DND-41 (cell line): ENCODE data around the gene NMRK2.
A peak's percentile ranks its signal among the peaks of the same experiment; 100 is the strongest.

ENCODE experiments used
- ATAC-seq: fragments of 200-7000 bp; cut with Tn5 transposase; 3 replicates; pipeline ENCODE4 v1.9.1; 2021; ENCODE audit warnings: low read depth; ENCODE audit not compliant: insufficient read depth
- DNase-seq: peaks from one replicate; pipeline ENCODE4 v3.0.0-alpha.2; 2020
- H2AFZ ChIP-seq: 2 replicates; pipeline ENCODE4 v1.6.0; 2012; ENCODE audit warnings: low read depth, low read length
- H3K27ac ChIP-seq: 2 replicates; pipeline ENCODE4 v1.5.1; 2012; ENCODE audit warnings: low read length, inconsistent platforms
- H3K27me3 ChIP-seq: fragments of 200-600 bp; sonication (generic); 2 replicates; pipeline ENCODE4 v1.6.0; 2012; ENCODE audit warnings: low read length, mild to moderate bottlenecking, inconsistent platforms; ENCODE audit not compliant: insufficient read depth, poor library complexity
- H3K36me3 ChIP-seq: 2 replicates; pipeline ENCODE4 v1.5.1; 2012; ENCODE audit warnings: low read length, inconsistent platforms; ENCODE audit not compliant: insufficient read depth
- H3K4me1 ChIP-seq: 2 replicates; pipeline ENCODE4 v1.5.1; 2012; ENCODE audit warnings: mild to moderate bottlenecking, low read length; ENCODE audit not compliant: insufficient read depth
- H3K4me2 ChIP-seq: 2 replicates; pipeline ENCODE4 v1.6.0; 2012; ENCODE audit warnings: mild to moderate bottlenecking, moderate library complexity, low read length, inconsistent platforms; ENCODE audit not compliant: insufficient read depth
- H3K4me3 ChIP-seq, 2 experiments: fragments of 200-600 bp in 1 of 2; shearing (Covaris generic) in 1 of 2; 2 replicates each; pipeline ENCODE4 v1.5.1; 2012 to 2016; ENCODE audit warnings: inconsistent platforms in 2 of 2, low read length in 2 of 2, mild to moderate bottlenecking in 2 of 2, low read depth in 1 of 2, moderate library complexity in 1 of 2
- H3K79me2 ChIP-seq: 2 replicates; pipeline ENCODE4 v1.6.0; 2012; ENCODE audit warnings: low read length, inconsistent platforms; ENCODE audit not compliant: insufficient read depth
- H3K9ac ChIP-seq: 2 replicates; pipeline ENCODE4 v1.6.0; 2012; ENCODE audit warnings: low read depth, mild to moderate bottlenecking, inconsistent platforms, low read length, moderate library complexity
- H3K9me3 ChIP-seq: 2 replicates; pipeline ENCODE4 v1.5.1; 2012; ENCODE audit warnings: low read length, moderate library complexity, mild to moderate bottlenecking, inconsistent platforms; ENCODE audit not compliant: insufficient read depth, severe bottlenecking
- H4K20me1 ChIP-seq: 2 replicates; pipeline ENCODE4 v1.6.0; 2012; ENCODE audit warnings: low read length; ENCODE audit not compliant: insufficient read depth
- CTCF ChIP-seq: IDR thresholded peaks from 2 replicates; pipeline ENCODE4 v1.5.1; 2012; ENCODE audit warnings: borderline replicate concordance, low read length, moderate library complexity, mild to moderate bottlenecking; ENCODE audit not compliant: poor library complexity, severe bottlenecking; ENCODE audit errors: extremely low read depth
- EZH2 ChIP-seq: IDR thresholded peaks from 3 replicates; pipeline ENCODE4 v1.6.1; 2012; ENCODE audit warnings: borderline replicate concordance, low read depth, mild to moderate bottlenecking, moderate library complexity, low read length, inconsistent platforms; ENCODE audit not compliant: severe bottlenecking

Gene NMRK2

GRCh38 chr19:3980353-3981251 lies 47.7 kb downstream of the NMRK2 start:
- peaks cover 54% of the 10 kb centered on the region for H3K4me1 ChIP-seq
- DNase-seq: no peak
- no peaks in the 10 kb centered on the region for H3K27me3 ChIP-seq
- no peak overlapping the region for H3K27ac ChIP-seq
- peaks cover 82% of the 10 kb centered on the region for H3K79me2 ChIP-seq
- peaks cover 93% of the 10 kb centered on the region for H4K20me1 ChIP-seq
- 0 out of 2 replicates have a peak overlapping the region, but pooled peaks have one; percentile 2 for H3K9ac ChIP-seq
- H3K4me2 ChIP-seq: peak overlapping the region; percentile 24; the same call in 1 of the 2 replicates
- no peaks in the 10 kb centered on the region for H3K9me3 ChIP-seq
- no peak for TF ChIP-seq EZH2
- no peak for TF ChIP-seq CTCF
- ATAC-seq: no peak
- no peak overlapping the region for H2AFZ ChIP-seq
- H3K4me3 ChIP-seq: no peak overlapping the region
- peaks cover 94% of the 10 kb centered on the region for H3K36me3 ChIP-seq

GRCh38 chr19:3981373-3981735 lies 48.5 kb downstream of the NMRK2 start:
- no peaks in the 10 kb centered on the region for H3K9me3 ChIP-seq
- TF ChIP-seq CTCF (no peak), EZH2 (no peak)
- no peak overlapping the region for H2AFZ ChIP-seq
- no peak overlapping the region for H3K27ac ChIP-seq
- H3K27me3 ChIP-seq: no peaks in the 10 kb centered on the region
- peaks cover 61% of the 10 kb centered on the region for H3K4me1 ChIP-seq
- peaks cover 86% of the 10 kb centered on the region for H3K79me2 ChIP-seq
- H3K9ac ChIP-seq: 0 out of 2 replicates have a peak overlapping the region, but pooled peaks have one; percentile 2
- H3K4me2 ChIP-seq: peak overlapping the region; percentile 87; the same call in 1 of the 2 replicates
- peaks cover 87% of the 10 kb centered on the region for H3K36me3 ChIP-seq
- H3K4me3 ChIP-seq: no peak overlapping the region
- peaks cover 85% of the 10 kb centered on the region for H4K20me1 ChIP-seq
- no peak for DNase-seq
- no peak for ATAC-seq

- peaks cover 79% of the 10 kb centered on the region for H4K20me1 ChIP-seq
- no peak for TF ChIP-seq CTCF
- TF ChIP-seq EZH2: no peak
- peaks cover 80% of the 10 kb centered on the region for H3K36me3 ChIP-seq
- DNase-seq (no peak), ATAC-seq (no peak)
- no peak overlapping the region for H3K27ac ChIP-seq
- H3K4me1 ChIP-seq: peaks cover 68% of the 10 kb centered on the region
- no peaks in the 10 kb centered on the region for H3K27me3 ChIP-seq
- H2AFZ ChIP-seq: no peak overlapping the region
- peak overlapping the region; percentile 2; the same call in 1 of the 2 replicates for H3K9ac ChIP-seq
- H3K4me2 ChIP-seq: peak overlapping the region; percentile 87; the same call in 1 of the 2 replicates
- peak overlapping the region in 1 of 2 experiments; percentile 73; a peak in 1 of 4 replicates for H3K4me3 ChIP-seq
- no peaks in the 10 kb centered on the region for H3K9me3 ChIP-seq
- H3K79me2 ChIP-seq: peaks cover 82% of the 10 kb centered on the region
These were observed 49.1 kb downstream of the NMRK2 start for GRCh38 chr19:3981736-3982681.
